PC-3 (cell line): ENCODE data around the gene AMZ2. TPM values are rescaled to one million over a fixed set of nuclear protein-coding genes. Genes with fewer than 3 reads are reported as not detected.
A peak's percentile ranks its signal among the peaks of the same experiment; 100 is the strongest.
"Not testable (repeated sequence)": the region's sequence is repeated elsewhere in the genome, so short reads cannot be mapped to it uniquely, and the experiment has no call there.

Source experiments
- ATAC-seq: fragments of 200-7000 bp; cut with Tn5 transposase; 2 replicates; pipeline ENCODE4 v1.9.1; 2020; ENCODE audit warnings: mild to moderate bottlenecking, moderate library complexity
- BruUV-seq: library from RNA; stranded (reverse); fragments of 400-500 nt; replicated peaks from 2 replicates; lab custom pipeline; 2021; lab: Mats Ljungman, UMichigan
- CTCF ChIA-PET: fragments of 300-600 bp; sonication (Branson Sonifier 250); formaldehyde crosslinking; loops from one replicate; lab custom pipeline; 2022; ENCODE audit warnings: antibody characterized with exemption; lab: Charles Lee
- POLR2A ChIA-PET: fragments of 300-600 bp; sonication (Branson Sonifier 250); formaldehyde crosslinking; loops from one replicate; lab custom pipeline; 2022; ENCODE audit warnings: antibody characterized with exemption; ENCODE audit not compliant: unreplicated experiment; lab: Charles Lee
- DNase-seq: peaks from one replicate; pipeline ENCODE4 v3.0.0-alpha.2; 2015
- H2AFZ ChIP-seq: fragments of 300-600 bp; sonication (generic); 2 replicates; pipeline ENCODE4 v1.6.0; 2016; ENCODE audit warnings: antibody characterized with exemption, low read length
- H3F3A ChIP-seq: fragments of 300-600 bp; sonication (generic); one replicate; pipeline ENCODE4 v1.6.0; 2017; ENCODE audit warnings: antibody characterized with exemption, low read length, control low read depth, mild to moderate bottlenecking; ENCODE audit not compliant: unreplicated experiment
- H3K27ac ChIP-seq: fragments of 300-600 bp; sonication (generic); 2 replicates; pipeline ENCODE4 v1.5.1; 2016; ENCODE audit warnings: mild to moderate bottlenecking, low read length
- H3K27me3 ChIP-seq: fragments of 300-600 bp; sonication (generic); 2 replicates; pipeline ENCODE4 v1.6.1; 2016; ENCODE audit warnings: low read length, mixed read lengths
- H3K36me3 ChIP-seq: fragments of 300-600 bp; sonication (generic); 2 replicates; pipeline ENCODE4 v1.6.1; 2016; ENCODE audit warnings: low read depth, mixed run types, low read length, mixed read lengths
- H3K4me1 ChIP-seq: fragments of 300-600 bp; sonication (generic); 2 replicates; pipeline ENCODE4 v1.5.1; 2016; ENCODE audit warnings: low read length; ENCODE audit not compliant: insufficient read depth
- H3K4me2 ChIP-seq: fragments of 300-600 bp; sonication (generic); 2 replicates; pipeline ENCODE4 v1.6.0; 2016; ENCODE audit warnings: low read length
- H3K4me3 ChIP-seq: fragments of 300-600 bp; sonication (generic); 2 replicates; pipeline ENCODE4 v1.5.1; 2016; ENCODE audit warnings: mild to moderate bottlenecking, low read length, mixed read lengths
- H3K79me2 ChIP-seq: fragments of 300-600 bp; sonication (generic); 2 replicates; pipeline ENCODE4 v1.6.1; 2017; ENCODE audit warnings: low read length, mixed read lengths
- H3K9ac ChIP-seq: fragments of 300-600 bp; sonication (generic); 2 replicates; pipeline ENCODE4 v1.6.0; 2016; ENCODE audit warnings: mild to moderate bottlenecking, low read length
- H3K9me2 ChIP-seq: fragments of 300-600 bp; sonication (generic); replicated peaks from 2 replicates; pipeline ENCODE4 v1.6.1; 2016; ENCODE audit warnings: mixed run types, low read length, mixed read lengths
- H3K9me3 ChIP-seq: fragments of 300-600 bp; sonication (generic); 2 replicates; pipeline ENCODE4 v1.6.1; 2016; ENCODE audit warnings: low read length, mixed read lengths
- H4K20me1 ChIP-seq: fragments of 300-600 bp; sonication (generic); 2 replicates; pipeline ENCODE4 v1.6.1; 2016; ENCODE audit warnings: low read length, mixed read lengths
- EZH2 ChIP-seq: fragments of 300-600 bp; sonication (generic); IDR thresholded peaks from one replicate; pipeline ENCODE4 v1.6.1; 2017; ENCODE audit warnings: antibody characterized with exemption, mild to moderate bottlenecking, low read length; ENCODE audit not compliant: unreplicated experiment
- intact Hi-C: fragments of 100-400 bp; cut with micrococcal nuclease; formaldehyde crosslinking; loops from 2 replicates; pipeline ENCODE4 v1.9.0; 2023
- total RNA-seq: library from RNA; depleted of rRNA; stranded (reverse); fragments of >200 nt; gene quantifications from 2 replicates; pipeline ENCODE4 v1.2.3, GENCODE V29; 2014
- TF ChIP-seq, protein P1 (sequence below): fragments of 300-600 bp; sonication (generic); conservative IDR thresholded peaks from 2 replicates; pipeline ENCODE4 v1.5.1; 2017; ENCODE audit warnings: antibody characterized with exemption, low read depth, mild to moderate bottlenecking, low read length

Gene AMZ2
- total RNA-seq, 1 experiment from 2014 or later = 88.5 TPM

DNA sequence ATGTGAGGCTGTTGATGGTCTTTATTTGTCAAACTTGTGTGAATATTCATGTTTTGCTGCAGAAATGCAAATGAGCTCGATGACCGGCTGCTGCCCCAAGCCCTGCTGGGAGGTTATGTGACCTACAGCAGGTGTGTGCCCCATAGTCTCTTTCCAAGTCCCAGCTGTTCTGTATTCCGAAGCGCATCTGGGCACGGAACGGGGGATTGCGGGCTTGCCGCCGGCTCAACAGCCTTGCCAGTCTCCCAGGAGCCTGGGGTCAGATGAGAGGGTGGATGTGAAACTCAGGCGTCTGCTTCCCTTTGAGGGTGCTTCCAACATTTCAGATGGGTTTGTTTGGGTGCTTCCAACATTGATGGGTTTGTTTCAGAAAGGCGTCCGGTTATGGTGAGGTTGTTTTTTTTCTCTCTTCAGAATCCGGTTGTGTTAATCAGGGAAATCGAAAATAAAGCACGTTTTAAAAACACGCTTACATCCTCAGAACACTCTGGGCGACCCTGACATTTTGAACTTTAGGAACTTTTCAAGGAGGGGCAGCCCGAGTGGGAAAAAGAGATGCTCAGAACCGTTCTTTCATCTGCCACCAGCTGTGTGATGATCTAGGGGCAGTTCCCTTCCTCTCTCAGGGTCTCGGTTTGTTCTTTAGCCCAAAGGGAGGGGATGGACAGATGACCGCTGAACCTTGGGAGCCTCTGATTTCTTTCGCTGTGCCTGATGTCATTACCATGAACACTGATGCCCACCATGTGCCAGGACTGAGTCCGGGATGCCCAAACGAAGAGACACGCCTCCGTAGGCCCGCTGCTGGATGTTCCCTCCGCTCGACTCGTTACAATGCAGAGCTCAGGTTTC, 47.8 kb upstream of the AMZ2 start:
- H3K27ac ChIP-seq = no peak overlapping the region
- no TSS peak for BruUV-seq
- no peak for TF ChIP-seq EZH2
- no peak for ATAC-seq
- H3K9ac ChIP-seq = no peak overlapping the region
- H3F3A ChIP-seq = no peaks in the 10 kb centered on the region
- no peaks in the 10 kb centered on the region for H3K9me2 ChIP-seq
- H3K4me1 ChIP-seq = peaks cover 34% of the 10 kb centered on the region
- no peak for DNase-seq
- H3K4me2 ChIP-seq = peak overlapping the region; percentile 86
- ChIA-PET POLR2A (interaction anchor here (0.6 kb wide), 2 partner anchors 234 to 257 kb away, joined by 3 to 4 read pairs; partner anchors contain the start of gene WIPI1), CTCF (interaction anchor here (0.6 to 1.3 kb wide), 4 partner anchors 12 to 142 kb away, joined by 3 to 9 read pairs (median 4); no protein-coding TSS in a partner anchor)
- H3K36me3 ChIP-seq = no peaks in the 10 kb centered on the region
- intact Hi-C loops = loop anchor here (1.0 to 10.0 kb wide), 3 partner anchors 28 to 135 kb away; partner anchors contain the start of gene AMZ2
- peak overlapping the region; percentile 60 for H3K4me3 ChIP-seq
- no peaks in the 10 kb centered on the region for H3K79me2 ChIP-seq
- peaks cover 53% of the 10 kb centered on the region for H3K27me3 ChIP-seq
- H2AFZ ChIP-seq = peak overlapping the region; percentile 79
- H4K20me1 ChIP-seq = no peaks in the 10 kb centered on the region
- no peaks in the 10 kb centered on the region for H3K9me3 ChIP-seq

DNA sequence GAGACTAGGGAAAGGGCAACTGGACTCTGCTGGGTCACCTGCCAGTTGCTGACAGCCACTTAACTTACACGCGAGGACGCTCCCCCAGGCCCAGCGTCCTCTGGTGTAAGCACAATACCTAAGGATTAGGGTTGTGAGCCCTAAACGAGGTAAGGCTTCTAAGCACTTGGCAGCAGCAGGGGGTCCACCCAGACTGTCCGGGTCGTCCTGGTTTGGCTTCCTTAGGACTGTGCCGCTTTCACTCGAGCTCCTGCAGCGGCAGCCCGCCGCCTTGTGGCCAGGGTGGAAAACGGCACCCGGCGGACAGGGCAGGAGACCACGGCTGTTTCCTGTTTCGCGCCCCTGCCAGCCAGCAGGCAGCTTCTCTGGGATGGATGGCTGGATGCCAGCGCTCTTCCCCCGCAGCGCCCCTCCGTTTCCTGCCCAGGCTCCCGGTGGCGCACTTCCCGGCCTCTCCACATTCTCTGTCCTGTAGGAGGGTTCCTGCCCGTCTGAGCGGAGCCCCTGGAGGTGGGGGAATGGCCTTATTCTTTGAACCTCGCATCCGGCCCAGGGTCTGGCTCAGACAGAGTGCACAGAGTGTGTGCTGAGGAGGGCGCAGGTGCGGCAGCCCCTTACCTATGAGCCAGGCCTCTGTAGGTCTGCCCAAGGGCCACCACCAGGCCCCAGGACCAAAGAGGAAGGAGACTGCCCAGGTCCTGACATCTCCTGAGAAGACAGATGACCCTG, 47.0 kb upstream of the AMZ2 start:
- no peaks in the 10 kb centered on the region for H4K20me1 ChIP-seq
- intact Hi-C loops = loop anchor here (1.0 to 5.0 kb wide), 2 partner anchors 29 to 46 kb away; partner anchors contain the start of gene AMZ2
- H3K9ac ChIP-seq = no peak overlapping the region
- H3K79me2 ChIP-seq = no peaks in the 10 kb centered on the region
- CTCF ChIA-PET = interaction anchor here (0.6 to 1.3 kb wide), 4 partner anchors 13 to 143 kb away, joined by 3 to 9 read pairs (median 4); no protein-coding TSS in a partner anchor
- peak; percentile 54 for ATAC-seq
- BruUV-seq = no TSS peak
- H3K36me3 ChIP-seq = no peaks in the 10 kb centered on the region
- H3K4me2 ChIP-seq = peak overlapping the region; percentile 86
- H3K9me2 ChIP-seq = no peaks in the 10 kb centered on the region
- no peak overlapping the region for H3K27ac ChIP-seq
- peak; percentile 83 for DNase-seq
- H3K9me3 ChIP-seq = no peaks in the 10 kb centered on the region
- H3K4me3 ChIP-seq = peak overlapping the region; percentile 60
- H3K4me1 ChIP-seq = peaks cover 35% of the 10 kb centered on the region
- H3F3A ChIP-seq = no peaks in the 10 kb centered on the region
- peaks cover 45% of the 10 kb centered on the region for H3K27me3 ChIP-seq
- TF ChIP-seq, protein P1, sequence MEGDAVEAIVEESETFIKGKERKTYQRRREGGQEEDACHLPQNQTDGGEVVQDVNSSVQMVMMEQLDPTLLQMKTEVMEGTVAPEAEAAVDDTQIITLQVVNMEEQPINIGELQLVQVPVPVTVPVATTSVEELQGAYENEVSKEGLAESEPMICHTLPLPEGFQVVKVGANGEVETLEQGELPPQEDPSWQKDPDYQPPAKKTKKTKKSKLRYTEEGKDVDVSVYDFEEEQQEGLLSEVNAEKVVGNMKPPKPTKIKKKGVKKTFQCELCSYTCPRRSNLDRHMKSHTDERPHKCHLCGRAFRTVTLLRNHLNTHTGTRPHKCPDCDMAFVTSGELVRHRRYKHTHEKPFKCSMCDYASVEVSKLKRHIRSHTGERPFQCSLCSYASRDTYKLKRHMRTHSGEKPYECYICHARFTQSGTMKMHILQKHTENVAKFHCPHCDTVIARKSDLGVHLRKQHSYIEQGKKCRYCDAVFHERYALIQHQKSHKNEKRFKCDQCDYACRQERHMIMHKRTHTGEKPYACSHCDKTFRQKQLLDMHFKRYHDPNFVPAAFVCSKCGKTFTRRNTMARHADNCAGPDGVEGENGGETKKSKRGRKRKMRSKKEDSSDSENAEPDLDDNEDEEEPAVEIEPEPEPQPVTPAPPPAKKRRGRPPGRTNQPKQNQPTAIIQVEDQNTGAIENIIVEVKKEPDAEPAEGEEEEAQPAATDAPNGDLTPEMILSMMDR = peak; percentile 94
- no peak for TF ChIP-seq EZH2
- POLR2A ChIA-PET = interaction anchor here (0.6 kb wide), 1 partner anchor 235 kb away, joined by 3 read pairs; no protein-coding TSS in a partner anchor
- H2AFZ ChIP-seq = peak overlapping the region; percentile 79

DNA sequence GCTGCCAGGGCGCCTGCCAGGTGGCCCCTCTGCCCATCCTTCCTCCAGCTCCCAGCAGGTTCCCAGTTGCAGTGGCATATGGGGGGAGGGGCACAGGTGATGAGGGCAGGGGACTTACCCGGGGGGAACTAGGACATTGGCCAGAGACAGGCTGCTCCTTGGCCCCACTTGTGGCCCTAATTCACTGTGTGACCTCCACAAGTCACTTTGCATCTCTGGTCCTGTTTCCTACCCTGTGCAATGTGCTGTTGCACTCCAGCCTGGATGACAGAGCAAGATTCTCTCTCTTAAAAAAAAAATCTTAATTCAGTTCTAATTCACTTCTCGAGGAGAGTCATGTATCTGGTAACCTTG, 46.4 kb upstream of the AMZ2 start:
- H3K9ac ChIP-seq, H3K9me2 ChIP-seq, H3F3A ChIP-seq, POLR2A ChIA-PET, DNase-seq, H3K79me2 ChIP-seq, H4K20me1 ChIP-seq, BruUV-seq, H3K4me2 ChIP-seq, H3K9me3 ChIP-seq, ATAC-seq, H2AFZ ChIP-seq, H3K4me3 ChIP-seq, H3K27ac ChIP-seq, H3K36me3 ChIP-seq: not testable (repeated sequence)
- CTCF ChIA-PET = interaction anchor here (1.3 kb wide), 2 partner anchors 28 to 144 kb away, joined by 3 to 9 read pairs; no protein-coding TSS in a partner anchor
- Histone ChIP-seq H3K27me3 (peaks cover 41% of the 10 kb centered on the region), H3K4me1 (peaks cover 32% of the 10 kb centered on the region)
- intact Hi-C loops = loop anchor here (5.0 kb wide), 1 partner anchor 46 kb away; the partner anchor contains the start of gene AMZ2

DNA sequence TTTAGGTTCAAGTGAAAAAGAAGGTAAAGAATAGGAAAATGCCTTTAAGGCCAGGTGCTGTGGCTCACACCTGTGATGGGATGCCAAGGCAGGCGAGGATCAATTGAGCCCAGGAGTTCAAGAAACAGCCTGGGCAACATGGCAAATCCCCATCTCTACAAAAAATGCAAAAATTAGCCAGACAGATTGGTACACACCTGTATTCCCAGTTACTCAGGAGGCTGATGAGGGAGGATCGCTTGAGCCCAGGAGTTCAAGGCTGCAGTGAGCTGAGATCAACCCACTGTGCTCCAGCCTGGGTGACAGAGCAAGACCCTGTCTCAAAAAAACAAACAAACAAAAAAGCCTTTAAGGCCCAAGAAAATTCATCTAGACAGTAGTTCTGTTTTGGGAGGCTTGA, 45.5 kb upstream of the AMZ2 start:
- H3K27ac ChIP-seq, H2AFZ ChIP-seq, H3F3A ChIP-seq, BruUV-seq, H3K4me2 ChIP-seq, H3K79me2 ChIP-seq, H3K4me3 ChIP-seq, CTCF ChIA-PET, H3K9me2 ChIP-seq, DNase-seq, H3K9me3 ChIP-seq, H3K9ac ChIP-seq, POLR2A ChIA-PET, H4K20me1 ChIP-seq, H3K36me3 ChIP-seq, ATAC-seq: not testable (repeated sequence)
- intact Hi-C loops = loop anchor here (5.0 kb wide), 1 partner anchor 45 kb away; the partner anchor contains the start of gene AMZ2
- peaks cover 27% of the 10 kb centered on the region for H3K4me1 ChIP-seq
- H3K27me3 ChIP-seq = peaks cover 32% of the 10 kb centered on the region
